SK-N-SH treated with all-trans-retinoic acid at 6 μM for 48 hours (cell line): ENCODE results near the gene MRFAP1L1.

Source experiments
- ATAC-seq: fragments of 200-7000 bp; cut with Tn5 transposase; 3 replicates; pipeline ENCODE4 v1.9.1; 2020; ENCODE audit warnings: mild to moderate bottlenecking, moderate library complexity
- ARNTL ChIP-seq: fragments of 450-650 bp; formaldehyde crosslinking; IDR thresholded peaks from 2 replicates; pipeline ENCODE4 v1.5.0; 2020; ENCODE audit warnings: low read depth, mild to moderate bottlenecking, moderate library complexity, borderline replicate concordance
- BACH2 ChIP-seq: fragments of 250-450 bp; sonication (Bioruptor Pico); IDR thresholded peaks from 2 replicates; pipeline ENCODE4 v1.9.0; 2021; ENCODE audit warnings: mild to moderate bottlenecking, borderline replicate concordance
- CREB5 ChIP-seq: fragments of 250-450 bp; sonication (Bioruptor Pico); IDR thresholded peaks from 2 replicates; pipeline ENCODE4 v1.5.1; 2020; ENCODE audit warnings: low read depth, mild to moderate bottlenecking, moderate library complexity
- CSDC2 ChIP-seq: fragments of 250-450 bp; sonication (Bioruptor Pico); IDR thresholded peaks from 2 replicates; pipeline ENCODE4 v1.5.0; 2020; ENCODE audit warnings: mild to moderate bottlenecking, moderate library complexity
- CSRNP3 ChIP-seq: fragments of 250-450 bp; sonication (Bioruptor Pico); IDR thresholded peaks from 2 replicates; pipeline ENCODE4 v1.5.1; 2021; ENCODE audit warnings: mild to moderate bottlenecking, moderate library complexity
- GLIS3 ChIP-seq: fragments of 250-450 bp; sonication (Bioruptor Pico); IDR thresholded peaks from 2 replicates; pipeline ENCODE4 v1.5.0; 2020; ENCODE audit warnings: mild to moderate bottlenecking, moderate library complexity
- ISL1 ChIP-seq: fragments of 250-450 bp; sonication (Bioruptor Pico); IDR thresholded peaks from 2 replicates; pipeline ENCODE4 v2.1.2; 2022; ENCODE audit warnings: mild to moderate bottlenecking, moderate library complexity
- OSR1 ChIP-seq: fragments of 250-450 bp; sonication (Bioruptor Pico); IDR thresholded peaks from 2 replicates; pipeline ENCODE4 v1.8.0; 2022; ENCODE audit warnings: moderate library complexity, mild to moderate bottlenecking, inconsistent platforms
- PATZ1 ChIP-seq: fragments of 250-450 bp; sonication (Bioruptor Pico); IDR thresholded peaks from 2 replicates; pipeline ENCODE4 v1.8.0; 2020; ENCODE audit warnings: mild to moderate bottlenecking, moderate library complexity, borderline replicate concordance
- POU6F1 ChIP-seq: fragments of 250-450 bp; sonication (Bioruptor Pico); IDR thresholded peaks from 2 replicates; pipeline ENCODE4 v1.8.0; 2021; ENCODE audit warnings: low read depth, mild to moderate bottlenecking, moderate library complexity, borderline replicate concordance
- PPARA ChIP-seq: fragments of 250-450 bp; sonication (Bioruptor Pico); IDR thresholded peaks from 2 replicates; pipeline ENCODE4 v1.5.0; 2020; ENCODE audit warnings: mild to moderate bottlenecking, borderline replicate concordance
- RARB ChIP-seq: fragments of 250-450 bp; sonication (Bioruptor Pico); IDR thresholded peaks from 2 replicates; pipeline ENCODE4 v1.8.0; 2021; ENCODE audit warnings: mild to moderate bottlenecking, moderate library complexity
- TCF4 ChIP-seq: fragments of 250-450 bp; sonication (Bioruptor Pico); IDR thresholded peaks from 2 replicates; pipeline ENCODE4 v1.8.0; 2021; ENCODE audit warnings: mild to moderate bottlenecking, moderate library complexity, borderline replicate concordance
- TOX ChIP-seq: fragments of 250-450 bp; sonication (Bioruptor Pico); IDR thresholded peaks from 2 replicates; pipeline ENCODE4 v1.8.0; 2021; ENCODE audit warnings: mild to moderate bottlenecking, moderate library complexity, borderline replicate concordance
- TSHZ2 ChIP-seq: fragments of 250-450 bp; sonication (Bioruptor Pico); IDR thresholded peaks from 2 replicates; pipeline ENCODE4 v1.5.0; 2020; ENCODE audit warnings: mild to moderate bottlenecking, moderate library complexity
- ZC3H10 ChIP-seq: fragments of 250-450 bp; sonication (Bioruptor Pico); IDR thresholded peaks from 2 replicates; pipeline ENCODE4 v1.5.1; 2021; ENCODE audit warnings: mild to moderate bottlenecking, moderate library complexity
- ZFP3 ChIP-seq: fragments of 250-450 bp; sonication (Bioruptor Pico); IDR thresholded peaks from 2 replicates; pipeline ENCODE4 v1.5.0; 2020; ENCODE audit warnings: mild to moderate bottlenecking, moderate library complexity
- ZFP30 ChIP-seq: fragments of 450-650 bp; formaldehyde crosslinking; IDR thresholded peaks from 2 replicates; pipeline ENCODE4 v1.5.0; 2022; ENCODE audit warnings: mild to moderate bottlenecking, moderate library complexity
- ZNF565 ChIP-seq: fragments of 450-650 bp; formaldehyde crosslinking; conservative IDR thresholded peaks from 2 replicates; pipeline ENCODE4 v1.5.0; 2020; ENCODE audit warnings: low read depth, mild to moderate bottlenecking, moderate library complexity
- ZNF70 ChIP-seq: fragments of 450-650 bp; formaldehyde crosslinking; IDR thresholded peaks from 2 replicates; pipeline ENCODE4 v1.5.0; 2020; ENCODE audit warnings: mild to moderate bottlenecking, moderate library complexity
- ZNF8 ChIP-seq: fragments of 450-650 bp; formaldehyde crosslinking; IDR thresholded peaks from 2 replicates; pipeline ENCODE4 v1.5.0; 2020; ENCODE audit warnings: mild to moderate bottlenecking, moderate library complexity

MRFAP1L1 gene

GRCh38 chr4:6702761-6703160 is 6.9 kb downstream of the MRFAP1L1 start:
- no peak for TF ChIP-seq ZC3H10
- TF ChIP-seq PATZ1 (CRISPR knock-in tag): no peak
- TF ChIP-seq ZFP30 (CRISPR knock-in tag): no peak
- TF ChIP-seq ZNF70 (CRISPR knock-in tag): no peak
- TF ChIP-seq CSRNP3 (CRISPR knock-in tag): no peak
- TF ChIP-seq OSR1: no peak
- no peak for TF ChIP-seq GLIS3
- TF ChIP-seq PPARA: no peak
- no peak for TF ChIP-seq ZNF565 (CRISPR knock-in tag)
- TF ChIP-seq CSDC2 (CRISPR knock-in tag): no peak
- TF ChIP-seq TSHZ2 (CRISPR knock-in tag): no peak
- no peak for TF ChIP-seq POU6F1
- no peak for TF ChIP-seq BACH2 (CRISPR knock-in tag)
- TF ChIP-seq ZNF8 (CRISPR knock-in tag): no peak
- TF ChIP-seq ZFP3 (CRISPR knock-in tag): no peak
- no peak for TF ChIP-seq CREB5 (CRISPR knock-in tag)
- no peak for TF ChIP-seq TCF4
- no peak for TF ChIP-seq ARNTL (CRISPR knock-in tag)
- TF ChIP-seq RARB (CRISPR knock-in tag): no peak
- no peak for TF ChIP-seq TOX
- TF ChIP-seq, all 23 proteins: peak for 0
- no peak for ATAC-seq

GRCh38 chr4:6701371-6701770 is 8.3 kb downstream of the MRFAP1L1 start:
- TF ChIP-seq ZFP3 (CRISPR knock-in tag) (no peak), ZNF565 (CRISPR knock-in tag) (no peak), ISL1 (CRISPR knock-in tag) (no peak), PATZ1 (CRISPR knock-in tag) (no peak), ZC3H10 (no peak), CREB5 (CRISPR knock-in tag) (no peak), OSR1 (no peak), RARB (CRISPR knock-in tag) (no peak), BACH2 (CRISPR knock-in tag) (no peak), TCF4 (no peak), GLIS3 (no peak), CSRNP3 (CRISPR knock-in tag) (no peak)
- ATAC-seq: no peak
